GM21447 (cell line): ENCODE measurements around the gene IER3IP1.
"Not testable (repeated sequence)": the region's sequence is repeated elsewhere in the genome, so short reads cannot be mapped to it uniquely, and the experiment has no call there.

Experiments
- ATAC-seq: cut with Tn5 transposase; IDR thresholded peaks from one replicate; pipeline ENCODE4 v1.9.1; 2021; ENCODE audit not compliant: unreplicated experiment

Gene IER3IP1

DNA sequence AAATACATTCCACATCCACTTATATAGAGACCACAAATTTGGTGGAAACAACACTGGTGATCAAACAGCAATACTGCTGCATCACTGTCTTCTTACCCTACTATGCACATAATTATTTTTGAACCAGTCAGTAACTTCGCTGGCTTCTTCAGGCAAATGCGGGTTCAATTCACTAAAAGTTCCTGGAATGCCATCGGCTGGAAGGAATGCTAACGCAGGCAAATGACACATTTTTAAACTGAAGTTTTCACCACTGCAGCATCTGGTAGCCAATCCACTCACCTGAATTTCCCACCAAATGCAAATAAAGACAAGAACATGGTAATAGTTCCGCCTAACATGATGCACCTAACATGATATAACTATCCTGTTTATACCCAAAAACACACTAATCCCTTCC lies 15.9 kb downstream of the IER3IP1 start:
- no peak for ATAC-seq

DNA sequence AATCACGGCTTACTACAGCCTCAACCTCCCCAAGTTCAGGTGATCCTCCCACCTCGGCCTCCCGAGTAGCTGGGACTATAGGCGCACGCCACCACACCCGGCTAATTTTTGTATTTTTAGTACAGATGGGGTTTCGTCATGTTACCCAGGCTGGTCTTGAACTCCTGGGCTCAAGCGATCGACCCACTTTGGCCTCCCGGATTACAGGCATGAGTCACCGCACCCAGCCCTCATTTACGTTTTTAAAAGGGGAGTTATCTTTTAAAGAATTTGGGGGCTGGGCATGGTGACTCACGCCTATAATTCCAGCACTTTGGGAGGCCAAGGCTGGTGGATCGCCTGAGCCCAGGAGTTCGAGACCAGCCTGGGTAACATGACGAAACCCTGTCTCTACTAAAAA lies 17.8 kb downstream of the IER3IP1 start:
- ATAC-seq, result not testable (repeated sequence)

DNA sequence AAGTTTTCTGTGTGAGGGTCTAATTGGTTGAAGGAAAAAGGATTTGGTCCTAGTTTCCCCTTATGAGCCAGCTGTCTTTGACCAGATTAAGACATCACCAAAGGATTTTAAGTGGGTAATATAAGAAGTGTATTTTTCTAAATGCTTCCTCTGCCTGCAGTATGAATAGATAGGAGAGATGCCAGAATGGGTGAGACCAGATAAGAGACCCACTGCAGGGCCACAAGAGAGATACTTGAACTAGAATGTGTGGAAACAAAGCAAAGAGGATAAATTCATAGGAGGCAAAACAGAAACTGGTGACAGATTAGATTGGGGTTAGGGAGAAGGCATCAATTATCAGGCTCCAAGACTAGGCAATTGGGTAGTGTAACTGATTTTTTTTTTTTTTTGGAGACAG lies 24.7 kb downstream of the IER3IP1 start:
- no peak for ATAC-seq

DNA sequence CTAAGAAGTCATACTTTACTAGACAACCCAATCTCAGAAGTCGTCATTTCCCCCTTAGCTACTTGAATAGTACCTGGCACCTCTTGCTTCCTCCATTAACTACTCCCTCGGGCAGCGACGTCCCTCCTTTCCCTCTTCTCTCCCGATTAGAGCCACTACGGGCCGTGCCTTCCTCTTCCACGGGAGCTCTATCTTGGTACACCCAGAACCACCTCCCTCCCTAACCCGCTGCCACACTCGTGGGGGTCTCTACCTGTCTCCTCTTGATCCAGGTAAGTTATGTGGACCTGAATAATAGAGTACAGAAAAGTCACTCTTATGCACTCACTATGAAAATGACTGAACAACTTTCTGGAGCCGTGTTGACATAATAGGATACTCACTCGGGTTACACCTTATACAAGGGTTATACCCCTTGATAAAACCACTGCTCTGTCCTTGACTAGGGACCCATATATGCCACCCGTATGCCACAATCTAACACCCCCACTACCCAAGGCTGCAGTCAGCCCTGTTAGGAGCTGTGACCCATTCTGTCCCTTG lies 25.3 kb downstream of the IER3IP1 start:
- ATAC-seq, result peak; percentile 6

DNA sequence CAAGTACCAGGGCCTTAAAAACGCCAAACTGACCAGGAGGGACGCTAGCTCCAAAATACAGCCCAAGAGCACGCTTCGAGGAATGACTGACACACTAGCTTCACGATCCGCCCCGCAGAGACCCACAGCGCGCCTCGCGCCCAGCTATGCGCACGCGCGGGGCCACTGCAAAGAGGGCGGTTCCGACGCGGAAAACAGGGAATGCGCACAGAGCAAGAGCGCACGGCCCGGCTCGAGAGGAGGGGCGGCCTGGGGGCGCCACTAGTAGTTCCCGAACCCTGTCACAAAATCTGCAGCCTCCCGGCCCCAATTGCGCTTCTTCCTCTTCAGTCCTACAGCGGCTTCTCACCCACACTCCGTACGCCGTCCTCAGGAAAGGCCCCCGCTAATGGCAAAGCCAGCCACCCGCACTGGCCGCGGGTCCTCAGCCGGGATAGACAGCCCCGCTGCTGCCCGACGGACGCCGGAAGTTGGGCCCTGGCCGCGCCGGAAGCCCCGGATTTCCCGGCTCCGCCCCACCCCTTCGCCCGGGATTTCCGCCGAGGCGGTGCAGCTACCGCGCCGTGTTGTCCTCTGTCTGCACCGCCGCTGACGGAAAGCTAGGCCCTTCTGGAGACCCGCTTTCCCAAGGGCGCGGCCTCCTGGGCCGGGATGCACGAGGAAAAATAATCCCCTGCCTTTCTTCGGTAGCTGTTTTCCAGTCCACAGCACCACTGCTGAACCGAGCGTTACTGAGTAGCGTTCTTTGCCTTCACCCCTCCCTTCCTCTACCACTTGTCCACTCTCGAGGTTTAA lies 25.9 kb downstream of the IER3IP1 start, which contains the start of gene HDHD2:
Gene HDHD2 (minus strand): TSS at position 472 of the 795 bp plus-strand sequence. CDS start 14,061 bp downstream, outside the sequence.
- ATAC-seq, result peak; percentile 91

DNA sequence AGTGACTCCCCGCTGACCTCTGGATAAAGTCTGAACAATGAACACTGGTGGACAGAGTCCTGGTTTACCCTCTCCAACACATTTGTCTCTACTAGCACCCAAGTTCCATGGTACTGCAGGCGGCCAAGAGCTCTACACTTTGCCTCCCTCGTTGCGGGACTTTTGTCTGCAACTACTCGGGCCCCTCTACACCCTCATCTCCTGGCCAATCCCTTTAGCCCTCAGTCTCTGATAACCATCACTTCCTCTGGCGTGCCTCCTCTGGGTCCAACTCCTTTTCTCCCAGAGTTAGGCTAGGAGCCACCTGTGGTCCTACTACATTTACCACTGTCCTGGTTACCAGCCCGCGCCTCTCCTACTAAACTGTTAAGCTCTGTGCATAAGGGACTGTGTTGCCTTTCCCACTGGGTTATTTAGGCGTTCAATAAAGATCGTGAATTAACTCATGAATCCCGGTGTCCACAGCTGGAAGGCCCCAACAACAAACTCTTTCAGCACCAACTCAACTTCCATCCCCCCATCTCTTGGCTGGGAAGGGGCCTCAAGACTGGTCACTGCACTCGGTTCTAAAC lies 26.6 kb downstream of the IER3IP1 start:
- ATAC-seq, result no peak

DNA sequence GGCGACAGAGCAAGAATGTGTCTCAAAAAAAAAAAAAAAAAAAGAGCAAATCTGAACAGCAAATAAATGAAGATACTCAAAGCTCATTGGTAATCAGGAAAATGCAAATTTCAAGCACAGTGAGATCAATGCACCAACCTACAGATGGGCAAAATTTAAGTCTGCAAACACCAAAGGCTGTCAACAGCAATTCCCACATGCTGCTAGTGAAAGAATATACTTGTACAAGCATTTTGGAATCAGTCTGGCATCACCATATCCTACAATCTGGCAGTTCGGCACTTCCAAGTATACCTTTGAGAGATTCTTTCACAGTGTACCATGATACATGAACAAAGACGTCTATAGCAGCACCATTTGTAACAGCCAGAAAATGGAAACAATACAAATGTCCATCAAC lies 30.0 kb downstream of the IER3IP1 start:
- no peak for ATAC-seq

DNA sequence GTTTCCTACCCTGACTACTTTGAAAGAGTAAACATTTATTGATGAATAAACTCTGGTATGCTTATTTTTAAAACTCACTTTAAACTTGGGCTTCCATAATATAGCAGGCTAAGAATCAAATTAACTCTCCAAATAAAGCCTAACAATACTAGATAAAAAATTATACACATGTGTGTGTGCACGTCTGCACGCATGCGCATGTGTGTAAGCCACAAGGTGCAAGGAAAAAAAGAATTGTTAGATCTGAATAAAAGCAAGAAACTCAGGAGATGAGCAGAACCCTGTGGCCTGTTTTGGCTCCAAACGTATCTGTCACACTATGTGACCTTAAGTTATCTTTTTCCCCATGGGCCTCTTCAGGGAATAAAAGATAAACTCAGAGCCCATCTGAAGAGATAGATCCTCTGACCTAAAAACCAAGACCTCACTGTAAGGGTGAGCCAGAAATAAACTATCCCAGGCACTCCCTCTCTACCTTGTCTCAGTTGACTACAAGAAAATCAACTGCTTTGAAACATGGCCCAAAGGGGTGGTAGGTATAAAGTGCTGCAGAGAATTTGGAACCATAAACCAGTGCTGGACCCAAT lies 32.2 kb downstream of the IER3IP1 start:
- no peak for ATAC-seq

DNA sequence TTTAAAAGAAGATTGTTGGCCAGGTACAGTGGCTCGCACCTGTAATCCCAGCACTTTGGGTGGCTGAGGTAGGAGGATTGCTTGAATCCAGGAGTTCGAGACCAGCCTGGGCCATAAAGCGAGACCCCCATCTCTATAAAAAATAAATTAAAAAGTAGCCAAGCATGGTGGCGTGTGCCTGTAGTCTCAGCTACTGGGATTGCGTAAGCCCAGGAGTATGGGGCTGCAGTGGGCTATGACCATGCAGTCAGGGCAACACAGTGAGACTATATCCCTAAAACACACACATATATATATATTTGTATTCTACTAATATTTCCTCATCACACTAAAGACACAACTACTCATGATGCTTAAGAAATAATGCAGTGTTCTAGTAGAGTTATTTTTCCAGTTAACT lies 33.0 kb downstream of the IER3IP1 start:
- no peak for ATAC-seq

DNA sequence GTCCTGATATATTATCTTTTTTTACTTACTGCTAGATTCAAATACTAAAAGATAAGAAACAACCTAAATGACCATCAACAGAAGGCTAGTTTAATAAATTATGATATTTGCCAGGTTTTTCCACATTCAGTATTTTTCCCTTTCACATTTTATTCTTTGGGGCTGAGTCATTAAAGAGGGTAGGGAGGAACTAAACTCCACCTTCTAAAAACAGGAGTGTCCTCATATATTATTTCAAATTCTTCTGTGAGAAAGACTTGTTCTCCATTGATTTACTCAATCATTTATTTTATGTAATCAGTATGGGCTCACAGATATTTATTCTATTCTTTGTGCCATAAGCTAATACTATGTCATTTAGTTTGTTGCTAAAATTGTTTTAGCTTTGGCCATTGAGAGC lies 34.9 kb downstream of the IER3IP1 start:
- ATAC-seq, result no peak

DNA sequence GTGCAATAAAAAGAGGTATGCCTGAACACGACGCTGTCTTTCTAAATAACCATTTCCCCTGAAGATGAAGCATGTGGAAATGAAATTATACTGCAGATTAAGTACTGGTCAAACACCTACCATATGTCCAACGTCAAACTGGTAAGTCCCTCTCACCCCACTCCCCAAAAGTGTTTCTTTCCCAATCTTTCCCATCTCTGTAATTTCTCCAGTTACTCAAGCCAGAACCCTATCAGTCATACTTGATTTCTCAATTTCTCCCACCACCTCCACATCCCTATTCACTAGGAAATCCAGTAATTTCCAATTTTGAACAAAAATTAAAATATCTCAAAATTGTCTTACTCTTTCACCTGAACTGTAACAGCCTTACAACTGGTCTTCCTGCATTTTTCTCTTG lies 55.0 kb downstream of the IER3IP1 start:
- ATAC-seq, result no peak

DNA sequence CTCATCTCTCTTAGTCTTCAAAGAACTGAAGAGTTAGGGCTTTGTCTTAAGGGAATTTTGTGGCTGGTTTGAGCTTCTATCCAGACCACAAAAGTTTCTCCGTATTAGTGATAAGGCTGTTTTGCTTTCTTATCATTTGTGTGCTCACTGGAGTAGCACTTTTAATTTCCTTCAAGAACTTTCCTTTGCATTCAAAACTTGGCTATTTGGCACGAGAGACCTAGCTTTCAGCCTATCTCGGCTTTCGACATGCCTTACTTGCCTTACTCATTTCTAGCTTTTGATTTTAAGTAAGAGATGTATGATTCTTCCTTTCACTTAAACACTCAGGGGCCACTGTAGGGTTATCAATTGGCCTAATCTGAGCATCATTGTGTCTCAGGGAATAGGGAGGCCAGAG lies 55.7 kb downstream of the IER3IP1 start:
- ATAC-seq, result peak; percentile 92

DNA sequence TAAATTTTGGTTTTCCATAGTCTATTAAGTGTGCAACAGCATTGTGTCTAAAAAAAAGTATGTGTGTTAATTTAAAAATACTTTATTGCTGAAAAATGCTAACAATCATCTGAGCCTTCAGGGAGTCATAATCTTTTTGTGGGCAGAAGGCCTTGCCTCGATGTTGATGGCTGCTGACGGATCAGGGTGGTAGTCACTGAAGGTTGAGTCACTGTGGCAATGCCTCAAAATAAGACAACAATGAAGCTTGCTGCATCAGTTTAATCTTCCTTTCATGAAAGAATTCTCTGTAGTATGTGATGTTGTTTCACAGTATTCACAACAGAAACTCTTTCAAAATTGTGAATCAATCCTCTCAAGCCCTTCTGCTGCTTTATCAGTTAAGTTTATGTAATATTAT lies 57.2 kb downstream of the IER3IP1 start:
- ATAC-seq, result no peak

DNA sequence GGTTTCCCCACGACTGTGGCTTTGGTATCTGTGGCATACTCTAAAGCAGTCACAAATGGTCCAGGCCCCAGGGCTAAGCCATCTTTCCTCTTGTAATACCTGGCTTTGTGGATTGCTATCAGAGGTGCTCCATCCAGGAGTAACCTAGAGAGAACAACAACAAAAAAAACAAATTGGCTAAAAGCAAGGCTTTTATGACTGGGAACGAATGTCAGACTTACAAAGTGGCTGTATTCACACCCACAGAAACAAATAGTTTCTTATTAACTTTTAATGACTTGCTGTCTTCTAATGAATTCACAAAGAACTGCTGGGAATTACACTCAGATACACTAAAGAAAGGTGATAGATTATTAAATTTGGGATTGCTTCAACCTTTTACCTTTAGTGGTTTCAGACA lies 61.0 kb downstream of the IER3IP1 start:
- ATAC-seq, result no peak

DNA sequence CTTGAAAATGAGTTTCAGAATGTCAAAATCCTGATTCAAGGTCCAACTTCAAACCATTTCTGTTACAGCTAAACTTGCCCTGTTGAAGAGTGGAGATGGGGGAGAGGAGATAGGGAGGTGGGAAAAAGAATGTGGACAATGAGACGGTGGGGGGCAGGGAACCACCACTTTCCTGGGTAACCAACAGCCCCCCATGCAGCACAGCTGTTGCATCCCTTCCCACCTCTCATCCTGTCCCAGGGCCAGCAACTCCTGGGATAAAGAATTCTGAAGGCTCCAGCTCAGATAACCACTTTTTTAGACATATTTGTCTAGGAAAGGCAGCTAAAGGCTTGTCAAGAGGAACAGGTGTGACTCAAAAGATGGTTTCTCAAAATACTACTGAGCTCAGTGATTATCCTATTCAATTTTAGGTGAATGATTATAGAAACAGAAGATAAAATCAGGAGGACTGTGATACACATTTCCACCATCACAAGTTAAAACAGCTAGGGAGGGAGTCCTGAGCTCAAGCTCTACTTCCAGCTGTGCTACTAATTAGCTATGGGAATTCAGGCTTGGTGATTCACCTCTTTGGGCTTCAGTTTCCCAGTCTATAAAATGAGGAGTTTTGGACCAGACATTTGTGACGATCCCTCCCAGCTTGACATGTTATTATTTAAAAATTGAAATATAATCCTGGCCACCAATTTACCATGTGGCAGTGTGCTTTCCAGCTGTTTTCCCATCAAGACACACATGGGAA lies 62.2 kb downstream of the IER3IP1 start:
- no peak for ATAC-seq

DNA sequence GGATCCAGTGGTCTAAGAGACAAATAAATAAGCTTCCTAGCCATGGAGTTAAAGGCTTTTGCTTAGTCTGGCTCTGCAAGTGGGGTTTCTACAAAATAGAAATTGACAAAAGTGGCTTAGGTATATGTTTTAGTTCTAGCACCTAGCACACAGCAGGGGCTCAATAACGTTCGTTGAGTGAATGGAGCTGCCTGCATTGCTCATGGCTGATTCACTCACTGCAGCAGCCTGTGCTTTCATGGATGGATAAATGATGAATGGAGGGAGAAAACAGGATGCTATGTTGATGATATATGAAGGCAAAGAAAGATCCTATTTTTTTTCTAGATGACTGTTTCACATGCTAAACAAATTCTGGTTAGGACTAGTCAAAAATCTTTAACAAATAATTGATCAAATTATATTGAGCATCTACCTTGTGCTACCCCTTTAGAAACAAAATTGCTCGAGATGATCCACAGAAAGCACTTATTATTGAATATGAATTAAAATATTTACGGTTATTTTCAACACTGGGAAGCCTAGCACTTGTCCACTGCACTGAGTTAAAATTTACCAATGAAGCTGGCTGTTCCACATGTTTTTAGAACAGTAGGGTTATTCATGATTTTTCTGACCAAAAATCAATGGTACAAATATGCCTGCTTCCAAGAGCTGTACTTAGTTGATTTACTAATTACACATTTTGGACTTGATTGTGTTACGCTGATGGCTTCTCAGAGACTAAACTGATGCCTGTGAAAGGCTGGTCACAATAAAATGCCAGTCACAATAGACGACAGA lies 65.5 kb downstream of the IER3IP1 start:
- no peak for ATAC-seq

DNA sequence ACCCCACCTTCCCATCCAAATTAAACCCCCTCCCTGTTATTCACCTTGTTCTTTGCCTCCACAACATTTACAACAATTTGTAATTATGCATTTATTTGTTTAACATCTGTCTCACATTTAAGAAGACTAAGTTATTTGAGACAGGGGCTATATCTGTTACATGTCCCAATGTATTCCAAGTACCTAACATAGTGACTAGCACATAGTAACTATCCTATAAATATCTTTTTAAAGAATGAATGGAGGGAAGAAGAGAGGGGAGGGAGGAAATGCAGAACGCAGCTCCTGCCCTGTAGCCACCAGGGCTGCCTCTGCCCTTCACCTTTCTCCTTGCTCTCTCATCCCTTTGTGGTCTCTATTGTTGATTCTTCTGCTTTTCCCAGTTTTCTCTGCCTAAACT lies 66.4 kb downstream of the IER3IP1 start:
- ATAC-seq, result no peak

DNA sequence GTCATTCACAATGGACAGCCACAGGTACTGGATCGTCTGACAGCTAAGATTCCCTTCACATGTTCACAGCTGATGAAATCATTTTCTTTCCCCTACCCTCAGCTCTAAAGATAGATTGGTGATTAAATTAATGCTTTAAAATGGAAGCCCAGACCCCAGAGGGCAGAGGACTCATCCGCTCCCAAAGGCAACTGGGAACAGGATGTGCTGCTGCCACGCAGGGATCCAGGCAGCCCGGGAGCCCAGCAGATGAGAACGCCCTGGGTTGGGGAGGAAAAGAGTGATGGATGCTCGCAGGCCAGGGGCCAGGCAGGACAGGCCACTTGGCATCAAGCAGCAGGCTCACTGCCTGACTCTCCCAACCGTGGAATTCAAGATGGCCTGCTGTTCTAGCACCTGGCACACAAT lies 67.2 kb downstream of the IER3IP1 start:
- ATAC-seq, result no peak

DNA sequence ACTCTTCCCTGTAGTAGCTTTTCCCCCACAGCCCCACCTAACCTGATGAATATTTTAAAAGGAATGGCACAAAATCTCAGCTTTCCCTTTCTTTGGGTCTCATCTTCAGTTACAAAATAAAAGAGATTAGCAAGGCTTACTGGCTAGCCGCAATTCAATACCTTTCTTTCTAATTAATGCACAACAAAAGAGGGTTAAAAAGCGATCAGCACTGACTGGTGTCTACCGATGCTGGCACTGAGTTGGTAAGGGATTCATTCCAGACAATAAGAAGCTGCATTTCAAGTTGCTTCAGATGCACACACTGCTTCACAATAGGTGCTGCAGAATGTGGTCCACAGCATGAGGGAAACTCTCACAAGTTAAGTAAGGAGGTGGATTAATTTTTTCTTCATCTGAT lies 67.8 kb downstream of the IER3IP1 start:
- no peak for ATAC-seq
